PFSK-1 (cell line): Measurements from ENCODE around the gene PERM1.

Experiments
- FOXP2 ChIP-seq: optimal IDR thresholded peaks from 2 replicates; pipeline ENCODE3; 2011; ENCODE audit warnings: borderline replicate concordance, control low read depth, inconsistent platforms; ENCODE audit not compliant: insufficient read depth; ENCODE audit errors: extremely low read length, extremely low read depth
- POLR2AphosphoS5 ChIP-seq: IDR thresholded peaks from 2 replicates; pipeline ENCODE4 v1.6.1; 2012; ENCODE audit warnings: low read depth, mild to moderate bottlenecking, control low read depth, low read length, moderate library complexity
- REST ChIP-seq, 2 experiments: IDR thresholded peaks; 2 replicates each; pipeline versions ENCODE4 v1.6.1 to v1.8.0; 2011 to 2012; ENCODE audit warnings: low read depth in 2 of 2, low read length in 2 of 2, control low read depth in 1 of 2, inconsistent platforms in 1 of 2, mild to moderate bottlenecking in 1 of 2, moderate library complexity in 1 of 2; ENCODE audit not compliant: insufficient read depth in 1 of 2
- SIN3A ChIP-seq: IDR thresholded peaks from 2 replicates; pipeline ENCODE4 v1.6.1; 2012; ENCODE audit warnings: mild to moderate bottlenecking, low read length, moderate library complexity, borderline replicate concordance; ENCODE audit not compliant: insufficient read depth
- TAF1 ChIP-seq: IDR thresholded peaks from 2 replicates; pipeline ENCODE4 v1.6.1; 2012; ENCODE audit warnings: low read length, control low read depth, borderline replicate concordance; ENCODE audit not compliant: insufficient read depth

Gene PERM1

GRCh38 chr1:1006305-1007159 lies 24.6 kb upstream of the PERM1 start:
- TF ChIP-seq SIN3A (no peak), TAF1 (no peak), FOXP2 (no peak), POLR2AphosphoS5 (no peak), REST (IDR thresholded peaks at IDR 0.05; ENCODE audit: insufficient read depth in 1 of 2, low read depth in 2 of 2, low read length in 2 of 2) (no peak)

GRCh38 chr1:1005774-1006304 lies 23.9 kb upstream of the PERM1 start:
- TF ChIP-seq SIN3A (no peak), FOXP2 (no peak), REST (IDR thresholded peaks at IDR 0.05; ENCODE audit: insufficient read depth in 1 of 2, low read depth in 2 of 2, low read length in 2 of 2) (no peak), TAF1 (no peak), POLR2AphosphoS5 (no peak)

- no peak for TF ChIP-seq FOXP2
- TF ChIP-seq POLR2AphosphoS5: no peak
- no peak for TF ChIP-seq REST (IDR thresholded peaks at IDR 0.05; ENCODE audit: insufficient read depth in 1 of 2, low read depth in 2 of 2, low read length in 2 of 2)
- TF ChIP-seq TAF1: no peak
- no peak for TF ChIP-seq SIN3A
Measured at GRCh38 chr1:1004780-1005697, 23.1 kb upstream of the PERM1 start.

GRCh38 chr1:1004420-1004779 lies 22.5 kb upstream of the PERM1 start:
- TF ChIP-seq FOXP2 (no peak), REST (IDR thresholded peaks at IDR 0.05; ENCODE audit: insufficient read depth in 1 of 2, low read depth in 2 of 2, low read length in 2 of 2) (no peak), POLR2AphosphoS5 (no peak), SIN3A (no peak)
